Measurements from ENCODE around the gene USH2A. TPM values are rescaled to one million over a fixed set of nuclear protein-coding genes. Genes with fewer than 3 reads are reported as not detected.

Gene USH2A
- total and polyA plus RNA-seq, 4 experiments from 2014 or later = not detected

- no peaks in the 10 kb centered on the region for H3K36me3 ChIP-seq (ENCODE audit: insufficient read depth, low read length)
- Mint-ChIP-seq H3K4me1 (no peaks in the 10 kb centered on the region), H3K9me3 (peaks cover 0 to 20% (median 9%) of the 10 kb centered on the region in 8 donors), H3K36me3 (no peaks in the 10 kb centered on the region), H3K4me3 (no peak overlapping the region), H3K27ac (no peak overlapping the region), H3K27me3 (no peaks in the 10 kb centered on the region)
- no peak overlapping the region for H3K4me3 ChIP-seq (ENCODE audit: low read length in 2 of 2)
- no peak for DNase-seq
- H3K27ac ChIP-seq (ENCODE audit: low read depth, low read length) = no peak overlapping the region
- POLR2A ChIA-PET (ENCODE audit: partially characterized antibody) = no interaction called here
- CTCF ChIA-PET (ENCODE audit: partially characterized antibody) = no interaction called here
- no peaks in the 10 kb centered on the region for H3K9me3 ChIP-seq (ENCODE audit: control insufficient read depth in 1 of 2, low read length in 2 of 2)
- H3K4me1 ChIP-seq (ENCODE audit: insufficient read depth, low read length) = no peaks in the 10 kb centered on the region
- H3K27me3 ChIP-seq (ENCODE audit: insufficient read depth, low read length) = no peaks in the 10 kb centered on the region
- intact Hi-C loops (cut with micrococcal nuclease) = no loop called here
Observed at GRCh38 chr1:216090556-216090955, 332.7 kb downstream of the USH2A start.

- Mint-ChIP-seq H3K4me1 (no peaks in the 10 kb centered on the region), H3K36me3 (no peaks in the 10 kb centered on the region), H3K9me3 (peaks cover 0 to 13% (median 6%) of the 10 kb centered on the region in 8 donors), H3K4me3 (no peak overlapping the region), H3K27me3 (no peaks in the 10 kb centered on the region), H3K27ac (no peak overlapping the region)
- Histone ChIP-seq H3K27ac (ENCODE audit: low read depth, low read length) (no peak overlapping the region), H3K9me3 (ENCODE audit: control insufficient read depth in 1 of 2, low read length in 2 of 2) (no peaks in the 10 kb centered on the region), H3K27me3 (ENCODE audit: insufficient read depth, low read length) (no peaks in the 10 kb centered on the region), H3K4me3 (ENCODE audit: low read length in 2 of 2) (no peak overlapping the region), H3K36me3 (ENCODE audit: insufficient read depth, low read length) (no peaks in the 10 kb centered on the region), H3K4me1 (ENCODE audit: insufficient read depth, low read length) (no peaks in the 10 kb centered on the region)
- intact Hi-C loops (cut with micrococcal nuclease) = no loop called here
- CTCF ChIA-PET (ENCODE audit: partially characterized antibody) = no interaction called here
- POLR2A ChIA-PET (ENCODE audit: partially characterized antibody) = no interaction called here
- no peak for DNase-seq
Observed at GRCh38 chr1:216086678-216087077, 336.6 kb downstream of the USH2A start.

DNA sequence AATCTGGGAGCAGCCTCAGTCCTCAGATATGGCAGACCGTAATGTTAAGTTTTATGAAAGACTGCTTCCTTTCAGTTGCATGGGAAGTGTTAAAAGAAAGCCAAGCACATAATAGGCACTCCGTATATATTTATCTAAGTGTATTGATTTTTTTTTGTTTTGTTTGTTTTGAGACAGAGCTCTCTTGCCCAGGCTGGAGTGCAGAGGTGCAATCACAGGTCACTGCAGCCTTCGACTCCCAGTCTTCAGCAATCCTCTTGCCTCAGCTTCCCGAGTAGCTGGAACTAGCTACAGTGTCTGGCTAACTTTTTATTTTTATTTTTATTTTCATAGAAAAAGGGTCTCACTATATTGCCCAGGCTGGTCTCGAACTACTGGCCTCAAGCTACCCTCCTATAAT is 341.8 kb downstream of the USH2A start:
- H3K36me3 Mint-ChIP-seq = no peaks in the 10 kb centered on the region
- H3K9me3 ChIP-seq (ENCODE audit: control insufficient read depth in 1 of 2, low read length in 2 of 2) = no peaks in the 10 kb centered on the region
- intact Hi-C loops (cut with micrococcal nuclease) = no loop called here
- H3K4me1 Mint-ChIP-seq = no peaks in the 10 kb centered on the region
- DNase-seq = no peak
- no peak overlapping the region for H3K27ac Mint-ChIP-seq
- ChIA-PET POLR2A (ENCODE audit: partially characterized antibody) (no interaction called here), CTCF (ENCODE audit: partially characterized antibody) (no interaction called here)
- no peaks in the 10 kb centered on the region for H3K36me3 ChIP-seq (ENCODE audit: insufficient read depth, low read length)
- H3K27ac ChIP-seq (ENCODE audit: low read depth, low read length) = no peak overlapping the region
- H3K4me3 ChIP-seq (ENCODE audit: low read length in 2 of 2) = no peak overlapping the region
- H3K9me3 Mint-ChIP-seq = peaks cover 0 to 13% (median 4%) of the 10 kb centered on the region in 8 donors
- H3K4me3 Mint-ChIP-seq = no peak overlapping the region
- H3K4me1 ChIP-seq (ENCODE audit: insufficient read depth, low read length) = no peaks in the 10 kb centered on the region
- no peaks in the 10 kb centered on the region for H3K27me3 ChIP-seq (ENCODE audit: insufficient read depth, low read length)
- H3K27me3 Mint-ChIP-seq = no peaks in the 10 kb centered on the region

- Histone ChIP-seq H3K9me3 (ENCODE audit: control insufficient read depth in 1 of 2, low read length in 2 of 2) (no peaks in the 10 kb centered on the region), H3K4me1 (ENCODE audit: insufficient read depth, low read length) (no peaks in the 10 kb centered on the region), H3K27ac (ENCODE audit: low read depth, low read length) (no peak overlapping the region), H3K27me3 (ENCODE audit: insufficient read depth, low read length) (no peaks in the 10 kb centered on the region), H3K4me3 (ENCODE audit: low read length in 2 of 2) (no peak overlapping the region), H3K36me3 (ENCODE audit: insufficient read depth, low read length) (no peaks in the 10 kb centered on the region)
- Mint-ChIP-seq H3K27me3 (no peaks in the 10 kb centered on the region), H3K4me1 (no peaks in the 10 kb centered on the region), H3K27ac (no peak overlapping the region), H3K36me3 (no peaks in the 10 kb centered on the region), H3K9me3 (peaks cover 0 to 22% (median 4%) of the 10 kb centered on the region in 8 donors), H3K4me3 (no peak overlapping the region)
- intact Hi-C loops (cut with micrococcal nuclease) = no loop called here
- ChIA-PET CTCF (ENCODE audit: partially characterized antibody) (no interaction called here), POLR2A (ENCODE audit: partially characterized antibody) (no interaction called here)
- no peak for DNase-seq
Observed at GRCh38 chr1:216076751-216077150, 346.5 kb downstream of the USH2A start.

DNA sequence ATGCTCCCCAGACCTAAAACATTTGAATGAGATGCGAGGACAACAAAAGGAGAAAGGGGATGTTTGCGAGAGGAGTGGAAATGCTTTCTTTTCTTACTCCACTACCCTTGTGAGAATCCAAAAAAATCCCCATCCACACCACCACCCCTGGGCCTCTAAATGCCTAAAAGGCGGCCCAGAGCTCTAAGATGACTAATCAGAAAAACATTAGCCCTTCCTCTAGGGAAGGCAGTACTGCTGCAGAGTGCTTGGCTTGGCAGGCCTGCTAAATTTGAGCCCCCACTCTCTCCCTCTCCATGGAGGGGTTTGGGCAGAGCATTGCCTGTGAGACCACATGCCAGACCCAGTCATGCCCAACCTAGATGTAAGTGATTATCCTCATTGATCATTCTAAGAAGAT is 347.9 kb downstream of the USH2A start:
- Mint-ChIP-seq H3K27me3 (no peaks in the 10 kb centered on the region), H3K36me3 (no peaks in the 10 kb centered on the region), H3K4me3 (no peak overlapping the region), H3K4me1 (no peaks in the 10 kb centered on the region), H3K27ac (no peak overlapping the region), H3K9me3 (peaks cover 0 to 17% (median 2%) of the 10 kb centered on the region in 8 donors)
- H3K9me3 ChIP-seq (ENCODE audit: control insufficient read depth in 1 of 2, low read length in 2 of 2) = no peaks in the 10 kb centered on the region
- ChIA-PET POLR2A (ENCODE audit: partially characterized antibody) (no interaction called here), CTCF (ENCODE audit: partially characterized antibody) (no interaction called here)
- no peaks in the 10 kb centered on the region for H3K4me1 ChIP-seq (ENCODE audit: insufficient read depth, low read length)
- H3K36me3 ChIP-seq (ENCODE audit: insufficient read depth, low read length) = no peaks in the 10 kb centered on the region
- no peak overlapping the region for H3K4me3 ChIP-seq (ENCODE audit: low read length in 2 of 2)
- DNase-seq = no peak
- intact Hi-C loops (cut with micrococcal nuclease) = no loop called here
- no peaks in the 10 kb centered on the region for H3K27me3 ChIP-seq (ENCODE audit: insufficient read depth, low read length)
- no peak overlapping the region for H3K27ac ChIP-seq (ENCODE audit: low read depth, low read length)

DNA sequence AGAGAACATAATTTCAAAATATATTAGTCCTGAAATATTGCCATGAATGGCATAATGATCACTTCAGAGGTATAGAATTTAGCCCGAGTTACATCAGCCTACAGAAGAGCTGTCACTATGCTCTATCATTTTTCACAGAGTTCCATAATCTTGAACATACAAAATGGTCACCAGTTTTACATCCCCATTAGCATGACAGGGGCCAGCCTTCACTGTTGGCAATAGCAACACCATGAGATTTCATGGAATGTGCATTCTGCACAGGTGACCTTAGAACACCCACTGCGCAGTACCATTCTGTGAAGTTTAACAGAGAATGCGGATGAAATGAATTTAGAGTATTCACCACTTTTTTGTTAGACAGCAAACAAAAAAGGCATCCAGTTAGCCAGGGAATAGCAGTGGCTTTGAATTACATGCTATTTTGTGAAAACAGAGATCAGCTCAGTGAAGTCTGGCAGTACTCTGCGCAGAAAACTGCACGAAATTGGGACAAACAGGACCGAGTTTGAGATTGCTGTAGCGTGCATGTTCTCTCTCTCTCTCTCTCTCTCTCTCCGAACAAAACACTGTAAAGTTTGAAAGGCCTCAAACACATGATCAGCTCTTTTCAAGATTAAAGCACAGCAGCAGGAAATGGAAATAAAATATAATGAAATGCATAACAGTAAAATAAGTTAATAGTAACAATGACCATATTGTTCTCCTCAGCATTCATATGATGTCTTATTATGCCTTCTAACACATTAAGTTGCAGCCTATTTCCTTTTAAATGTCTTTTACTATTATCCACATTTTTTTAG is 349.3 kb downstream of the USH2A start:
- no peaks in the 10 kb centered on the region for H3K36me3 ChIP-seq (ENCODE audit: insufficient read depth, low read length)
- Mint-ChIP-seq H3K4me1 (no peaks in the 10 kb centered on the region), H3K36me3 (no peaks in the 10 kb centered on the region), H3K27ac (no peak overlapping the region), H3K27me3 (no peaks in the 10 kb centered on the region), H3K9me3 (peaks cover 0 to 11% (median 2%) of the 10 kb centered on the region in 8 donors), H3K4me3 (no peak overlapping the region)
- POLR2A ChIA-PET (ENCODE audit: partially characterized antibody) = no interaction called here
- H3K4me1 ChIP-seq (ENCODE audit: insufficient read depth, low read length) = no peaks in the 10 kb centered on the region
- intact Hi-C loops (cut with micrococcal nuclease) = no loop called here
- no peak overlapping the region for H3K27ac ChIP-seq (ENCODE audit: low read depth, low read length)
- no peaks in the 10 kb centered on the region for H3K9me3 ChIP-seq (ENCODE audit: control insufficient read depth in 1 of 2, low read length in 2 of 2)
- H3K27me3 ChIP-seq (ENCODE audit: insufficient read depth, low read length) = no peaks in the 10 kb centered on the region
- H3K4me3 ChIP-seq (ENCODE audit: low read length in 2 of 2) = no peak overlapping the region
- no peak for DNase-seq
- CTCF ChIA-PET (ENCODE audit: partially characterized antibody) = no interaction called here

- Histone ChIP-seq H3K4me3 (ENCODE audit: low read length in 2 of 2) (no peak overlapping the region), H3K27me3 (ENCODE audit: insufficient read depth, low read length) (no peaks in the 10 kb centered on the region), H3K4me1 (ENCODE audit: insufficient read depth, low read length) (no peaks in the 10 kb centered on the region), H3K36me3 (ENCODE audit: insufficient read depth, low read length) (no peaks in the 10 kb centered on the region), H3K9me3 (ENCODE audit: control insufficient read depth in 1 of 2, low read length in 2 of 2) (no peaks in the 10 kb centered on the region), H3K27ac (ENCODE audit: low read depth, low read length) (no peak overlapping the region)
- CTCF ChIA-PET (ENCODE audit: partially characterized antibody) = no interaction called here
- POLR2A ChIA-PET (ENCODE audit: partially characterized antibody) = no interaction called here
- Mint-ChIP-seq H3K27ac (no peak overlapping the region), H3K27me3 (no peaks in the 10 kb centered on the region), H3K4me1 (no peaks in the 10 kb centered on the region), H3K9me3 (peaks cover 4 to 22% (median 10%) of the 10 kb centered on the region in 8 donors), H3K36me3 (no peaks in the 10 kb centered on the region), H3K4me3 (no peak overlapping the region)
- no peak for DNase-seq
- intact Hi-C loops (cut with micrococcal nuclease) = no loop called here
Observed at GRCh38 chr1:216071262-216071661, 352.0 kb downstream of the USH2A start.

Data from CD4-positive, alpha-beta memory T cell (primary cell).